GM13977 (cell line): ENCODE measurements around the gene KLHL40.

Experiments used
- DNase-seq: peaks from one replicate; pipeline ENCODE4 v3.0.0; 2012; ENCODE audit warnings: low spot score
- CTCF ChIP-seq: IDR thresholded peaks from 2 replicates; pipeline ENCODE4 v1.5.1; 2012; ENCODE audit warnings: mild to moderate bottlenecking, control low read depth; ENCODE audit not compliant: insufficient read depth; ENCODE audit errors: extremely low read depth, missing control alignments
- in situ Hi-C: fragments of 300-500 bp; cut with MboI; formaldehyde crosslinking; loops from one replicate; pipeline ENCODE4 v1.12.0; 2022; ENCODE audit warnings: low sequenced_read_pairs, low pct_unique_long_range_greater_than_20kb, mixed read lengths, inconsistent platforms; ENCODE audit not compliant: unreplicated experiment

KLHL40 gene

GRCh38 chr3:42705962-42706585 lies 20.7 kb downstream of the KLHL40 start:
- no peak for DNase-seq
- no peak for TF ChIP-seq CTCF
- in situ Hi-C loops, result no loop called here

GRCh38 chr3:42706721-42707619 lies 21.6 kb downstream of the KLHL40 start:
- DNase-seq, result no peak
- in situ Hi-C loops, result no loop called here
- TF ChIP-seq CTCF, result no peak

- no peak for TF ChIP-seq CTCF
- no peak for DNase-seq
- in situ Hi-C loops, result no loop called here
Observed at GRCh38 chr3:42707620-42708355, 22.5 kb downstream of the KLHL40 start.

- DNase-seq, result no peak
- no peak for TF ChIP-seq CTCF
- in situ Hi-C loops, result no loop called here
Observed at GRCh38 chr3:42708611-42709151, 23.3 kb downstream of the KLHL40 start.

DNA sequence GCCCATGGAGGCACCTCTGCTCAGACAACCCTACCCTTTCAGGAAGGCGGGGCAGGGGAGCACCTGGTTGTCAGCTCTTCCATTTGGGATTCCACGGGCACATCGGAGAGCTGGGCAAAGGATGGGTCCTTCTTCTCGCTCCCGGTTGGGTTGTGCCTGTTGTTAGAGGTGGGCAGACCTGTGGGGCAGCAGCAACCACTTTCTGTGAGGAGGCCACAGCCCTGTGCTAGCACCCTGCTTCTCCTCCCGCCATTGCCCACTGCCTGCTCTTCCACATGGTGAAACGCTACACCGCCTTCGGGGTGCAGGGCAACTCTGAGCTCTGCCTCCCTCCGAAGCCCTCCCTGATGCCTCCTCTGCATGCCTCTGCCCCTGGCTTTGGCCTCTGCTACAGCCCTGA lies 24.3 kb downstream of the KLHL40 start:
- TF ChIP-seq CTCF, result no peak
- in situ Hi-C loops, result no loop called here
- no peak for DNase-seq

DNA sequence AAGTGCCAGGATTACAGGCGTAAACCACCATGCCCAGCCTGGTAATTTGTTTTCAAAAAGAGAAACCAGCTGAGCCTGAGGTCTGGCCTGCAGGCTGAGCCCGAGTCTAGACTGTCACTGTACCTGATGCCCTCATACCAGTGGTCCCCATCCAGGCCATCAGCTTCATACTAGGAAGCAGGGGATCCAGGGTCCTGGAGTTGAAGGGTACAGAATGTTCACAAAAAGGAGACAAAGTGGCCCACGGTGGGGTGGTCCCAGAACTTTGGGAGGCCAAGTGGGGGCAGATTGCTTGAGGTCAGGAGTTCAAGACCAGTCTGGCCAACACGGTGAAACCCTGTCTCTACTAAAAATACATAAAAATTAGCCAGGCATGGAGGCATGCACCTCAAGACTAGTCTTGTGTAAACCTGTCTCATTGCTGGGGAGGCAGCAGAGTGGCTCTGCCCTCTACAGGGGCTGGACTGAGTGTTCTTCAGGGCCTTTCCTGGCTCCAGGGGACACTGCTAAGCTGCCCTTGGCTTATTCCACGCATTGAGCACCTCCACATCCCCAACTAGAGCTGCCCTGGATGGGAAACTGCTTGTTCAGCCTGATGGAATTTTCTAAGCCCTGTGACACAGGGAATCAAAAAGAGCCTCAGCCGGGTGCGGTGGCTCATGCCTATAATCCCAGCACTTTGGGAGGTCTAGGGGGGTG lies 25.1 kb downstream of the KLHL40 start:
- DNase-seq, result no peak
- in situ Hi-C loops, result no loop called here

More for the DNA sequence above, 25.1 kb downstream of the KLHL40 start:
- no peak for TF ChIP-seq CTCF
